ENCODE results near the gene C19orf44. TPM values are rescaled to one million over a fixed set of nuclear protein-coding genes. Genes with fewer than 3 reads are reported as not detected.

Gene C19orf44
- total RNA-seq, 3 donors from 2014 or later (not counting 1 experiment from before 2014, with no cell fraction given), result 1.2 to 2.8 (median 1.4) TPM

- Mint-ChIP-seq H3K9me3 (no peaks in the 10 kb centered on the region), H3K36me3 (no peaks in the 10 kb centered on the region), H3K4me1 (peaks cover 0 to 8% of the 10 kb centered on the region in 2 donors), H3K4me3 (no peak overlapping the region), H3K27ac (no peak overlapping the region), H3K27me3 (ENCODE audit: low read depth in 2 of 2) (no peaks in the 10 kb centered on the region)
- Histone ChIP-seq H3K4me1 (ENCODE audit: control insufficient read depth, insufficient read depth, low read length) (no peaks in the 10 kb centered on the region), H3K4me3 (ENCODE audit: low read length) (no peak overlapping the region), H3K36me3 (ENCODE audit: control insufficient read depth, insufficient read depth, low read length) (peaks cover 81% of the 10 kb centered on the region), H3K27ac (ENCODE audit: low read length) (no peak overlapping the region), H3K9me3 (ENCODE audit: control insufficient read depth, insufficient read depth, low read length) (no peaks in the 10 kb centered on the region), H3K27me3 (ENCODE audit: control insufficient read depth, insufficient read depth, low read length) (no peaks in the 10 kb centered on the region)
- no peak for TF ChIP-seq CTCF (IDR thresholded peaks at IDR 0.05)
- intact Hi-C loops (cut with micrococcal nuclease), result no loop called here
- WGBS (ENCODE audit: insufficient coverage), result 97% methylated on average over 54 of the region's 54 CpGs
- no peak for DNase-seq
- ATAC-seq, result no peak
These were observed 29.0 kb downstream of the C19orf44 start for GRCh38 chr19:16524991-16525734.

DNA sequence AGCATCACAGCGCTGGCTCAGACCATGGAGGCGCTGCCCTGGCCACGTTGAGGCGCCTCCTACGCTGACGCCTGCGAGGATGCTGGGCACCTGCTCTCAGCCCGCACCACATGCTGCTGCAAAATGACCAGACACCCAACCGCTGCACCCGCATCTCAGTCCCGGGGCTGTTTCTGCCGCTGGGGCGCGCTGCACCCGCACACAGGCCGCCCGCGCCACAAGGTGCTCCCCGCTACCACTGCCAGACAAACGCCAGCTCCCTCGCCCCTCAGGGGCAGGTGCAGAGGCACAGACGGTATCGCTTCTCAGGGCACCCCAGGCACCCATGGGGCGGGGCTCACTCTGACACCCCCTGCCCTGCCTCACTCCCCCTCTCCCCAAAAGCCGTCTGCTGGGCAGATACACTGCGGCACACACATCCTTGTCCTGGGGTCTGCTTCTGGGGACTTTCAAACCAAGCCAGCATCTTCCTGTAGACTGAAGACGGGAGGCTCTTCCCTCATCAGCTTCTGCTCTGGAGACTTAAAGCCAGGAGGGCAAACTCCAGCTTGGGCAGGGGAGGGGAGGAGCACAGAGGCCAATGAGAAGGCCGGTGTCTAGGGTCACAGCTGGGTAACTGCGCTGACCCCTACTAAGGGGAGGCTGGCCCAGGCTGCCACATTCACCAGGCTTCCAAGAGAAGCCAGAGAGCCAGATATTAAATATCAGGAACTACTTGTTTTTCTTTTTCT lies 29.7 kb downstream of the C19orf44 start:
- intact Hi-C loops (cut with micrococcal nuclease), result no loop called here
- DNase-seq (no peak), ATAC-seq (no peak)
- H3K9me3 Mint-ChIP-seq, result no peaks in the 10 kb centered on the region
- Histone ChIP-seq H3K36me3 (ENCODE audit: control insufficient read depth, insufficient read depth, low read length) (peaks cover 80% of the 10 kb centered on the region), H3K4me1 (ENCODE audit: control insufficient read depth, insufficient read depth, low read length) (no peaks in the 10 kb centered on the region), H3K9me3 (ENCODE audit: control insufficient read depth, insufficient read depth, low read length) (no peaks in the 10 kb centered on the region), H3K4me3 (ENCODE audit: low read length) (no peak overlapping the region), H3K27me3 (ENCODE audit: control insufficient read depth, insufficient read depth, low read length) (no peaks in the 10 kb centered on the region), H3K27ac (ENCODE audit: low read length) (no peak overlapping the region)
- 97% methylated on average over 29 of the region's 29 CpGs for WGBS (ENCODE audit: insufficient coverage)
- H3K27ac Mint-ChIP-seq, result no peak overlapping the region
- peaks cover 0 to 8% of the 10 kb centered on the region in 2 donors for H3K4me1 Mint-ChIP-seq
- H3K27me3 Mint-ChIP-seq (ENCODE audit: low read depth in 2 of 2), result no peaks in the 10 kb centered on the region
- no peak overlapping the region for H3K4me3 Mint-ChIP-seq
- H3K36me3 Mint-ChIP-seq, result no peaks in the 10 kb centered on the region
- TF ChIP-seq CTCF (IDR thresholded peaks at IDR 0.05), result no peak

DNA sequence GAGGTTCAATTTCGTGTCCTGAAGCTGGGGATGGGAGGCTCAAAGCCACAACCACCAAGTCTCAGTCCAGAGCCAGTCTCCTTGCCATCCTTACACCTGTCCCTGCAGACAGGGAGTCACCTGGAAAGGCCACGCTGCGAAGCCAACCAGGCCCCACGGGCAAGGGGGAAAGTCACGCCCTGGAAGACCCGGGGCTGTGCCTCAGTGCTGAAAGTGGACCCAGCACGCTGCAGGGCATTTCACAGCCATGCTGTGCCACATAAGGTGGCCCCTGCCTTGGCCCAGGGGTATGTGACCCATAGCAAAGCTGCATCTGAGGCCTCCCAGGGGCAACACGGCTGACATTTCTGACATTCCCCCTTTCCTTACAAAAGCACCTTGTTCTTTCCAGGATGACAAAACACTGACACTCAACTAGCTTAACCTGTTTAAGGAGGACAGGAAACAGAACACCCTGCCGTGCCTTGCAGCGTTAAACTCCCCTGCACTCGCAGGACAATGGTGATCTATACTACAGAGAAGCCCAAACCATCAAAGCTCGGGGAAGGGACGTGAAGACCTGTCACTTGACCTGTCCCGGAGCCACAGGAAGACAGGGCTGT lies 31.2 kb downstream of the C19orf44 start:
- H3K4me3 ChIP-seq (ENCODE audit: low read length), result no peak overlapping the region

More for the DNA sequence above, 31.2 kb downstream of the C19orf44 start:
- Mint-ChIP-seq H3K4me1 (peaks cover 0 to 8% of the 10 kb centered on the region in 2 donors), H3K36me3 (no peaks in the 10 kb centered on the region), H3K27ac (peak overlapping the region in 1 of 2 donors; percentile 35), H3K9me3 (no peaks in the 10 kb centered on the region), H3K27me3 (ENCODE audit: low read depth in 2 of 2) (no peaks in the 10 kb centered on the region), H3K4me3 (no peak overlapping the region)
- DNase-seq, result no peak
- intact Hi-C loops (cut with micrococcal nuclease), result no loop called here
- TF ChIP-seq CTCF (IDR thresholded peaks at IDR 0.05), result no peak
- ATAC-seq, result no peak
- H3K9me3 ChIP-seq (ENCODE audit: control insufficient read depth, insufficient read depth, low read length), result no peaks in the 10 kb centered on the region
- no peaks in the 10 kb centered on the region for H3K4me1 ChIP-seq (ENCODE audit: control insufficient read depth, insufficient read depth, low read length)
- peaks cover 85% of the 10 kb centered on the region for H3K36me3 ChIP-seq (ENCODE audit: control insufficient read depth, insufficient read depth, low read length)
- WGBS (ENCODE audit: insufficient coverage), result 89% methylated on average over 14 of the region's 14 CpGs
- no peaks in the 10 kb centered on the region for H3K27me3 ChIP-seq (ENCODE audit: control insufficient read depth, insufficient read depth, low read length)
- no peak overlapping the region for H3K27ac ChIP-seq (ENCODE audit: low read length)
